Measurements from ENCODE around the gene NR5A2.

The NR5A2 gene

GRCh38 chr1:200130552-200130951, 103.0 kb downstream of the NR5A2 start:
- DNase-seq = no peak

- DNase-seq = no peak
Observed at GRCh38 chr1:200131551-200132125, 104.1 kb downstream of the NR5A2 start.

GRCh38 chr1:200133123-200133522, 105.6 kb downstream of the NR5A2 start:
- no peak for DNase-seq

DNA sequence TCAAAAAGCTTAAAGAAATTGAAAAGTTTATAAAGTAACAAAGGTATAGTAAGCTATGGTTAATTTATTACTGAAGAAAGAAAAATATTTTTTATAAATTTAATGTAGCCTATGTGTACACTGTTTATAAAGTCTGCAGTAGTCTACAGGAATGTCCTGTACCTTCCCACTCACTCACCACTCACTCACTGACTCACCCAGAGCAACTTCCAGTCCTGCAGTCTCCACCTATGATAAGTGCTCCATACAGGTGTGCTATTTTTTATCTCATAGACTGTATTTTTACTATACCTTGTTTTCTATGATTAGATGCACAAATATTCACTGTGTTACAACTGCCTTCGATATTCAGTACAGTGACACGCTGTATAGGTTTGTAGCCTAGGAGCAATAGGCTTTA, 106.6 kb downstream of the NR5A2 start:
- no peak for DNase-seq

GRCh38 chr1:200136384-200136783, 108.9 kb downstream of the NR5A2 start:
- no peak for DNase-seq

DNA sequence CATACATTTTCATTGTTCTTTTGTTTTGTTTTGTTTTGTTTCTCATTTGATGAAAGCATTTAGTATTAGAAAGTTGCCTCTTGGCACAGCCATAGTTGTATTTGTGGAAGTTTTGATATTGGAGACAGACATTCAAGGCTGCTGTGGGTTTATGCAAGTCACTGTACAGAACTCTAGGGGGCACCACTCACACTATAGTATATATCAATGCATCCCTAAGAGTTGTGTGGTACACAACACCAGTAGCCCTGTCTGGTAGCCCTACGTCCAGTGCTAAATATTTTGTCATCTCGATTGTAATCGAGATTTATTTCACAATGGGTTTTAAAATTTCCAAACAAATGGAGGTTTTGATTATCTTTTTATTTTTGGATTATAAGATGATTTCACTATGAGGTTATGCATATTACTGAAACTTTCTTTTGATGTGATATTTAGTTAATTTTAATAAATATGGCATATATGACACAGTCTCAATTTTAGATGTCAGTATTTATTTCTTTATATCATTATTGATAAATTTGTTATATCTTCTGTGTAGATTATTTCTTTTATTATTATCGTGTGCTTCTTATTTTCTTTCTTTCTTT, 112.2 kb downstream of the NR5A2 start:
- peak in 1 of 2 donors; percentile 68 for DNase-seq

DNA sequence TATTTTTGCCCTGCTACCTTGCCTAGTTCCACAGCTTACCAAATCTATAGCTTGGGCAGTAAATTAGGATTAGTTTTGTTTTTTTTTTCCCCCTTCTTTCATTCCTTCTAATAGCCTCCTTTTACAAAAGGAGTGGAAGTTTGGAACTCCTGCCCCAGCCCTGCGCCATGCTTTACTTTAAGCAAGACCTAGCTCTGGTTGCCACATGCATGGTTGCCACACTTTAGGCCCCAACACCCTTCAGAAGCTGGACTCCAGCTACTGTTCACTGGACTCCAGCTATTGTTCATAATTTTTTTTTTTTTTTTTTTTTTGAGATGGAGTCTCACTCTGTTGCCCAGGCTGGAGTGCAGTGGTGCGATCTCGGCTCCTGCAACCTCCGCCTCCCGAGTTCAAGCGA, 115.8 kb downstream of the NR5A2 start:
- no peak for DNase-seq

DNA sequence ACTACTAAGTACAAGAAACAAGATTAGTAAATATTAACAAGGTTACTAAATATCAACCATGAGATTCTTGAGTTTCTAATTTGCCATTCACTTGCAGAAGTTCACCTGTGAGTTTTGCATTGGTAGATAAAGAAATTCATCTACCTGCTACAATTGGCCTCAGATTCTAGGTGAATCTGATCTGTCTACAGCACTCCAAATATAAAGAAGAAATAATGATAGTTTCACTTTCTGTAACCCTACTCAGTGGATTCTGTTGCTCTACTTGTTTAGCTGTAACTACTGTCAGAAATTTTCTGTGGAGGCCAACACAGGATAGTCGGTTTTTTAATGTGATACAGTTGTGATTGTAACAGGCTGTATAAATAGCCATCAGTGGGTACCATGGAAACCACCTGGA, 118.6 kb downstream of the NR5A2 start:
- DNase-seq = peak in 1 of 2 donors; percentile 63

GRCh38 chr1:200147094-200147493, 119.6 kb downstream of the NR5A2 start:
- DNase-seq = no peak

DNA sequence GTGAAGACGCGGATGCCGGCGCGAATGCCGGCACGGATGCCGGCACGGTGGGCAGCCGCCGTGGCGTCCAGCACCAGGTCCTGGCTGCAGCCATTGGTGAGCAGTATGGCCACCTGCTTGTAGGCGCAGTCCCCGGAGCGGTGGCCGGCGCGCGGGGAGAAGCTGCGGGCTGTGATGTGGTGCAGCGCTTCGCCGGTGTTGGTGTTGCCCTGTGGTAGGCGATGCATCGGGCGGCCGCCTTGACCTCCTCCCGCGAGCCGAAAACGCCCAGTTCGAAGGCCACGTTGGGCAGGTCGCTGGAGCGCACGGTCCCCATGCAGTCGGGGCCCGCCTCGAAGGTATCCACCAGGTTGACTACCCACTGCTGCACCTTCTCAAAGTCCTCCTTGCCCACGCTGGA, 120.2 kb downstream of the NR5A2 start:
- DNase-seq = no peak

GRCh38 chr1:200150006-200150405, 122.5 kb downstream of the NR5A2 start:
- no peak for DNase-seq

GRCh38 chr1:200150721-200151120, 123.2 kb downstream of the NR5A2 start:
- no peak for DNase-seq

GRCh38 chr1:200152336-200152735, 124.8 kb downstream of the NR5A2 start:
- no peak for DNase-seq

GRCh38 chr1:200153277-200154055, 126.0 kb downstream of the NR5A2 start:
- peak in 1 of 2 donors; percentile 21 for DNase-seq

- peak in 1 of 2 donors; percentile 100 for DNase-seq
Observed at GRCh38 chr1:200154069-200154767, 126.7 kb downstream of the NR5A2 start.

DNA sequence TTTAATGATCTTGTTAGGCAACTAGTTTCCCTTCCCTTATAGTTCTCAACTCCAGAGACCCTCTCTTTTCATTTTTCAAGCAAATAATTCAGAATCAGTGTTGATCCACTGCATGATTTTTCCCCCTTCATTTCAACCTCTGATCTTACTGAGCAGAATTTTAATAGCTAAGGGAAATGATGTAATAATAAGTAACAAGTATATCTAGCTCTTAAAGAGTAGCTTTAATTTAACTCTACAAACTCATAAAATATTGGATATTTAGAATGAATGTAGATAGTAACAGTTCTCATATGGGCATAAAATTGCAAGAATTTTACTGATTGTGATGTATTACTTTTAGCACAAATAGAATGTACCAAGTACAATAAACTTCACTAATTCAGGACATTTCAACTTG, 130.2 kb downstream of the NR5A2 start:
- no peak for DNase-seq

DNA sequence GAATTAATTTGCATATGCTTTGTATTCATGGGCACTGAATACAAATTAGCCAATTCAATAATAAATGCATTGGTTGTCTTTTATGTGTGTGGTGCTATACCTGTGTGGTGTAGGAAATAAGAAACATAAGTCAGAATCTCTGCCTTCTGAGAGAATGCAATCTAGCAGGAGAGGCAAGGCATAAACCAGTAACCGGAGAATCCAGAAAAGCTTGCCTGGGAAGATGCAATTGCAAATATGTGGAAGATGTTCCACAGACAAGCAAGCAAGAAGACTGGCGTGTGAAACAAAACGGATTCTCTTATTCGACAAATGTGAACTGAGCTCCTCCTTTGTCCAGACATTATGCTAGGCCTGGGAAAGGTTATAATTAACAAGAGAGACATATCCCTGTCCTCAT, 134.3 kb downstream of the NR5A2 start:
- no peak for DNase-seq

GRCh38 chr1:200162258-200162657, 134.7 kb downstream of the NR5A2 start:
- DNase-seq = no peak

DNA sequence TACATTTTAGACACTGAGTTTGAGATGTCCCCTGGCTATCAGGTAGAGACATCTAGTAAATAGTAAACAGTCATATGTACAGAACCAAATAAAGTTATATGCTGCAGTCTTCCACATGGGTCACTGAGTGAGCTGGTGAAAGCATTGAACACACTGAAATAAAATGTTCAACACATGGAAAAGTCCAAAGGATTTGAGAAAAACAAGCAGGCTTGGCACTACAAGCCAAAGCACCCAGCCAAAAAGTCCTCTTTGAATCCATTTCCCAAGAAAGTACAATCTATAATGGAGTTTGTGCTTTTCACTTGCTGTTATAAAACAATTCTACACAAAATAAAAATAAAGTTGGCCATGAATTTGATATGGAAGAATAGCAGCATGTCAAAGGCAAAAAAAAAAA, 135.4 kb downstream of the NR5A2 start:
- DNase-seq = no peak

DNA sequence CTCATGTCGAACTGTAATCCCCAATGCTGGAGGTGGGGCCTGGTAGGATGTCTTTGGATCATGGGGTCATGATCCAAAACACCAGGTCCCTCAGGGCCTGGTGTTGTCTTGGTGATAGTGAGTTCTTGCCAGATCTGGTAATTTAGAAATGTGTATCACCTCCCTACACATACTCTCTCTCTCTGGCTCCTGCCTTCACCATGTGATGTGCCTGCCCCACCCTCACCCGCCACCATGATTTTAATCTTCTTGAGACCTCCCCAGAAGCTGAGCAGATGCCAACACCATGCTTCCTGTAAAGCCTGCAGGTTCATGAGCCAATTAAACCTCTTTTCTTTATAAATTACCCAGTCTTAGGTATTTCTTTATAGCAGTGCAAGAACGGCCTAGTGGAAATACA, 136.4 kb downstream of the NR5A2 start:
- DNase-seq = no peak

GRCh38 chr1:200165493-200166220, 138.1 kb downstream of the NR5A2 start:
- DNase-seq = no peak

GRCh38 chr1:200166411-200166810, 138.9 kb downstream of the NR5A2 start:
- peak in 1 of 2 donors; percentile 15 for DNase-seq

DNA sequence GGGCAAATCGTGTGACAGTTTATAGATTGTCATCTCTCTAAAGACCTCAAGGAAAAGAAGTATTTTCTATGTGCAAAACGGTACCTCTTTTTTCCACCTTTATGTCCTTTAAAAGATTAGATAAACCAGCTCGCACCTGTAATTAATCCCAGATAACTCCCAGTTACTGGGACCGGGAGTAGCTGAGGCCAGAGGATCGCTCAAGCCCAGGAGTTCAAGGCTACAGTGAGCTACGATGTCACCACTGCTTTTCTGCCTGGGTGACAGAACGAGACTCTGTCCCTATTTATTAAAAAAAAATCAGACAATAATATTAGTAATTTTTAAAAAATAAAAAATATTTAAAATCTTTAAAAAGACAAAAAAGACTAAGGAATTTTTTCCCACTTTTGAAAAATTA, 141.4 kb downstream of the NR5A2 start:
- no peak for DNase-seq

Data from bone marrow (tissue), 2 donors.